GM12801 (cell line): ENCODE measurements around the gene TASOR.

Experiments used
- CTCF ChIP-seq: IDR thresholded peaks from one replicate; pipeline ENCODE4 v1.5.1; 2011; ENCODE audit warnings: control low read depth; ENCODE audit not compliant: insufficient read length; ENCODE audit errors: extremely low read depth

The TASOR gene

GRCh38 chr3:56688191-56688590 lies 5.1 kb upstream of the TASOR start:
- no peak for TF ChIP-seq CTCF

GRCh38 chr3:56684029-56684428 lies 964 bp upstream of the TASOR start:
- no peak for TF ChIP-seq CTCF

GRCh38 chr3:56682462-56683121 lies 473 bp downstream of the TASOR start:
- TF ChIP-seq CTCF, result no peak

GRCh38 chr3:56681984-56682461 lies 1.0 kb downstream of the TASOR start:
- TF ChIP-seq CTCF, result no peak

GRCh38 chr3:56680054-56680580 lies 2.9 kb downstream of the TASOR start:
- no peak for TF ChIP-seq CTCF

- TF ChIP-seq CTCF, result no peak
Observed at GRCh38 chr3:56677286-56677685, 5.8 kb downstream of the TASOR start.

GRCh38 chr3:56673781-56674457 lies 9.1 kb downstream of the TASOR start:
- TF ChIP-seq CTCF, result no peak
